ENCODE measurements around the gene PDXP. TPM values are rescaled to one million over a fixed set of nuclear protein-coding genes. Genes with fewer than 3 reads are reported as not detected.

The PDXP gene
- total and polyA plus RNA-seq, 2 experiments from 2014 or later = 15.0 to 55.6 TPM

DNA sequence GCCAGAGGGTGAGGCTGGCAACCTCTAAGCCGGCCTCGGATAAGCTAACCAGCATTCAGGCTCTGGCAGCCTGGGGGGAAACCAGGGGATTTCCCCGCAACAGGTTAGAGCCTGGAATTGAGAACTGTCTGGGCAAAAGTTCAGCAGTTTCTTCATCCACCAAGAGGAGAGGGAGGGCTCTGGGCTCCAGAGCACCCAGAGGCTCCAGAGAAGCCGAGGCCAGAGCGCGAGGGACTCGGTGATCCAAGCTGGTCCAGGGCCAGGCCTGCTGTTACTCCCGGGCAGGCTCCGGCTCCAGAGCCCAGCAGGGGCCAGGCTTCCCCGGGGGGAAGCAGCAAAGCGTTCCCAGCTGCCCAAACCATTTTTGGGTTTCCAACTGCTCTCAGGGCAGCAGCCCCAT, 32.4 kb upstream of the PDXP start:
- no peaks in the 10 kb centered on the region for H4K20me1 ChIP-seq (replicated peaks; ENCODE audit: insufficient read depth)
- H3K27ac ChIP-seq (ENCODE audit: low read depth) = no peak overlapping the region
- TF ChIP-seq, protein P1, sequence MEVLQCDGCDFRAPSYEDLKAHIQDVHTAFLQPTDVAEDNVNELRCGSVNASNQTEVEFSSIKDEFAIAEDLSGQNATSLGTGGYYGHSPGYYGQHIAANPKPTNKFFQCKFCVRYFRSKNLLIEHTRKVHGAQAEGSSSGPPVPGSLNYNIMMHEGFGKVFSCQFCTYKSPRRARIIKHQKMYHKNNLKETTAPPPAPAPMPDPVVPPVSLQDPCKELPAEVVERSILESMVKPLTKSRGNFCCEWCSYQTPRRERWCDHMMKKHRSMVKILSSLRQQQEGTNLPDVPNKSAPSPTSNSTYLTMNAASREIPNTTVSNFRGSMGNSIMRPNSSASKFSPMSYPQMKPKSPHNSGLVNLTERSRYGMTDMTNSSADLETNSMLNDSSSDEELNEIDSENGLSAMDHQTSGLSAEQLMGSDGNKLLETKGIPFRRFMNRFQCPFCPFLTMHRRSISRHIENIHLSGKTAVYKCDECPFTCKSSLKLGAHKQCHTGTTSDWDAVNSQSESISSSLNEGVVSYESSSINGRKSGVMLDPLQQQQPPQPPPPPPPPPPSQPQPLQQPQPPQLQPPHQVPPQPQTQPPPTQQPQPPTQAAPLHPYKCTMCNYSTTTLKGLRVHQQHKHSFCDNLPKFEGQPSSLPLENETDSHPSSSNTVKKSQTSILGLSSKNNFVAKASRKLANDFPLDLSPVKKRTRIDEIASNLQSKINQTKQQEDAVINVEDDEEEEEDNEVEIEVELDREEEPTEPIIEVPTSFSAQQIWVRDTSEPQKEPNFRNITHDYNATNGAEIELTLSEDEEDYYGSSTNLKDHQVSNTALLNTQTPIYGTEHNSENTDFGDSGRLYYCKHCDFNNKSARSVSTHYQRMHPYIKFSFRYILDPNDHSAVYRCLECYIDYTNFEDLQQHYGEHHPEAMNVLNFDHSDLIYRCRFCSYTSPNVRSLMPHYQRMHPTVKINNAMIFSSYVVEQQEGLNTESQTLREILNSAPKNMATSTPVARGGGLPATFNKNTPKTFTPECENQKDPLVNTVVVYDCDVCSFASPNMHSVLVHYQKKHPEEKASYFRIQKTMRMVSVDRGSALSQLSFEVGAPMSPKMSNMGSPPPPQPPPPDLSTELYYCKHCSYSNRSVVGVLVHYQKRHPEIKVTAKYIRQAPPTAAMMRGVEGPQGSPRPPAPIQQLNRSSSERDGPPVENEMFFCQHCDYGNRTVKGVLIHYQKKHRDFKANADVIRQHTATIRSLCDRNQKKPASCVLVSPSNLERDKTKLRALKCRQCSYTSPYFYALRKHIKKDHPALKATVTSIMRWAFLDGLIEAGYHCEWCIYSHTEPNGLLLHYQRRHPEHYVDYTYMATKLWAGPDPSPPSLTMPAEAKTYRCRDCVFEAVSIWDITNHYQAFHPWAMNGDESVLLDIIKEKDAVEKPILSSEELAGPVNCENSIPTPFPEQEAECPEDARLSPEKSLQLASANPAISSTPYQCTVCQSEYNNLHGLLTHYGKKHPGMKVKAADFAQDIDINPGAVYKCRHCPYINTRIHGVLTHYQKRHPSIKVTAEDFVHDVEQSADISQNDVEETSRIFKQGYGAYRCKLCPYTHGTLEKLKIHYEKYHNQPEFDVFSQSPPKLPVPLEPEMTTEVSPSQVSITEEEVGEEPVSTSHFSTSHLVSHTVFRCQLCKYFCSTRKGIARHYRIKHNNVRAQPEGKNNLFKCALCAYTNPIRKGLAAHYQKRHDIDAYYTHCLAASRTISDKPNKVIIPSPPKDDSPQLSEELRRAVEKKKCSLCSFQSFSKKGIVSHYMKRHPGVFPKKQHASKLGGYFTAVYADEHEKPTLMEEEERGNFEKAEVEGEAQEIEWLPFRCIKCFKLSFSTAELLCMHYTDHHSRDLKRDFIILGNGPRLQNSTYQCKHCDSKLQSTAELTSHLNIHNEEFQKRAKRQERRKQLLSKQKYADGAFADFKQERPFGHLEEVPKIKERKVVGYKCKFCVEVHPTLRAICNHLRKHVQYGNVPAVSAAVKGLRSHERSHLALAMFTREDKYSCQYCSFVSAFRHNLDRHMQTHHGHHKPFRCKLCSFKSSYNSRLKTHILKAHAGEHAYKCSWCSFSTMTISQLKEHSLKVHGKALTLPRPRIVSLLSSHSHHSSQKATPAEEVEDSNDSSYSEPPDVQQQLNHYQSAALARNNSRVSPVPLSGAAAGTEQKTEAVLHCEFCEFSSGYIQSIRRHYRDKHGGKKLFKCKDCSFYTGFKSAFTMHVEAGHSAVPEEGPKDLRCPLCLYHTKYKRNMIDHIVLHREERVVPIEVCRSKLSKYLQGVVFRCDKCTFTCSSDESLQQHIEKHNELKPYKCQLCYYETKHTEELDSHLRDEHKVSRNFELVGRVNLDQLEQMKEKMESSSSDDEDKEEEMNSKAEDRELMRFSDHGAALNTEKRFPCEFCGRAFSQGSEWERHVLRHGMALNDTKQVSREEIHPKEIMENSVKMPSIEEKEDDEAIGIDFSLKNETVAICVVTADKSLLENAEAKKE (CRISPR knock-in tag; IDR thresholded peaks at IDR 0.05) = no peak
- TF ChIP-seq EZH2phosphoT487 (IDR thresholded peaks at IDR 0.05; ENCODE audit: unreplicated experiment) (no peak), NANOG (IDR thresholded peaks at IDR 0.05; ENCODE audit: borderline replicate concordance) (no peak), ZNF114 (CRISPR knock-in tag; IDR thresholded peaks at IDR 0.05) (no peak), ZNF331 (CRISPR knock-in tag; IDR thresholded peaks at IDR 0.05; ENCODE audit: low read depth) (no peak), JUNB (IDR thresholded peaks at IDR 0.05; ENCODE audit: unreplicated experiment) (no peak), CREB1 (CRISPR knock-in tag; IDR thresholded peaks at IDR 0.05; ENCODE audit: low read depth) (no peak)
- TF ChIP-seq, protein P2, sequence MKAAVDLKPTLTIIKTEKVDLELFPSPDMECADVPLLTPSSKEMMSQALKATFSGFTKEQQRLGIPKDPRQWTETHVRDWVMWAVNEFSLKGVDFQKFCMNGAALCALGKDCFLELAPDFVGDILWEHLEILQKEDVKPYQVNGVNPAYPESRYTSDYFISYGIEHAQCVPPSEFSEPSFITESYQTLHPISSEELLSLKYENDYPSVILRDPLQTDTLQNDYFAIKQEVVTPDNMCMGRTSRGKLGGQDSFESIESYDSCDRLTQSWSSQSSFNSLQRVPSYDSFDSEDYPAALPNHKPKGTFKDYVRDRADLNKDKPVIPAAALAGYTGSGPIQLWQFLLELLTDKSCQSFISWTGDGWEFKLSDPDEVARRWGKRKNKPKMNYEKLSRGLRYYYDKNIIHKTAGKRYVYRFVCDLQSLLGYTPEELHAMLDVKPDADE (IDR thresholded peaks at IDR 0.05) = no peak
- TF ChIP-seq, protein P3, sequence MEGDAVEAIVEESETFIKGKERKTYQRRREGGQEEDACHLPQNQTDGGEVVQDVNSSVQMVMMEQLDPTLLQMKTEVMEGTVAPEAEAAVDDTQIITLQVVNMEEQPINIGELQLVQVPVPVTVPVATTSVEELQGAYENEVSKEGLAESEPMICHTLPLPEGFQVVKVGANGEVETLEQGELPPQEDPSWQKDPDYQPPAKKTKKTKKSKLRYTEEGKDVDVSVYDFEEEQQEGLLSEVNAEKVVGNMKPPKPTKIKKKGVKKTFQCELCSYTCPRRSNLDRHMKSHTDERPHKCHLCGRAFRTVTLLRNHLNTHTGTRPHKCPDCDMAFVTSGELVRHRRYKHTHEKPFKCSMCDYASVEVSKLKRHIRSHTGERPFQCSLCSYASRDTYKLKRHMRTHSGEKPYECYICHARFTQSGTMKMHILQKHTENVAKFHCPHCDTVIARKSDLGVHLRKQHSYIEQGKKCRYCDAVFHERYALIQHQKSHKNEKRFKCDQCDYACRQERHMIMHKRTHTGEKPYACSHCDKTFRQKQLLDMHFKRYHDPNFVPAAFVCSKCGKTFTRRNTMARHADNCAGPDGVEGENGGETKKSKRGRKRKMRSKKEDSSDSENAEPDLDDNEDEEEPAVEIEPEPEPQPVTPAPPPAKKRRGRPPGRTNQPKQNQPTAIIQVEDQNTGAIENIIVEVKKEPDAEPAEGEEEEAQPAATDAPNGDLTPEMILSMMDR (conservative IDR thresholded peaks at IDR 0.05; ENCODE audit: low read depth in 2 of 2) = no peak
- H3K4me1 ChIP-seq (ENCODE audit: insufficient read depth) = no peaks in the 10 kb centered on the region
- H3K36me3 ChIP-seq (ENCODE audit: insufficient read depth) = no peaks in the 10 kb centered on the region; the same call in 1 of the 2 replicates
- Mint-ChIP-seq H3K27ac (no peak overlapping the region), H3K27me3 (ENCODE audit: insufficient read depth, low read depth, poor library complexity) (peaks cover 3% of the 10 kb centered on the region), H3K36me3 (ENCODE audit: low read depth) (peaks cover 9% of the 10 kb centered on the region), H3K9me3 (no peaks in the 10 kb centered on the region; the same call in 1 of the 3 replicates), H3K4me3 (no peak overlapping the region), H3K4me1 (peaks cover 2% of the 10 kb centered on the region)
- peaks cover 11% of the 10 kb centered on the region; the same call in 1 of the 2 replicates for H3F3A ChIP-seq (replicated peaks; ENCODE audit: low read depth)
- H2AFZ ChIP-seq = no peak overlapping the region
- DNase-seq (ENCODE audit: low spot score) (no peak), ATAC-seq (no peak)
- no peaks in the 10 kb centered on the region for H3K27me3 ChIP-seq (ENCODE audit: insufficient read depth)
- no peak overlapping the region for H3K4me3 ChIP-seq
- H3K4me2 ChIP-seq = no peak overlapping the region
- H3K79me2 ChIP-seq (replicated peaks; ENCODE audit: insufficient read depth) = no peaks in the 10 kb centered on the region
- H3K9me2 ChIP-seq (ENCODE audit: insufficient read depth) = no peaks in the 10 kb centered on the region

All from GM23338 (cell line).